SK-N-MC (cell line): ENCODE measurements around the gene PRDM5.

Experiments used
- EZH2 ChIP-seq: fragments of 200-600 bp; sonication (generic); IDR thresholded peaks from one replicate; pipeline ENCODE4 v1.6.1; 2017; ENCODE audit warnings: antibody characterized with exemption
- FOXP2 ChIP-seq: optimal IDR thresholded peaks from 2 replicates; pipeline ENCODE3; 2011; ENCODE audit warnings: mild to moderate bottlenecking, moderate library complexity; ENCODE audit not compliant: insufficient read depth; ENCODE audit errors: extremely low read length, control extremely low read depth
- POLR2AphosphoS5 ChIP-seq: IDR thresholded peaks from 2 replicates; pipeline ENCODE4 v1.6.1; 2012; ENCODE audit warnings: mild to moderate bottlenecking, low read depth, low read length, borderline replicate concordance

DNA sequence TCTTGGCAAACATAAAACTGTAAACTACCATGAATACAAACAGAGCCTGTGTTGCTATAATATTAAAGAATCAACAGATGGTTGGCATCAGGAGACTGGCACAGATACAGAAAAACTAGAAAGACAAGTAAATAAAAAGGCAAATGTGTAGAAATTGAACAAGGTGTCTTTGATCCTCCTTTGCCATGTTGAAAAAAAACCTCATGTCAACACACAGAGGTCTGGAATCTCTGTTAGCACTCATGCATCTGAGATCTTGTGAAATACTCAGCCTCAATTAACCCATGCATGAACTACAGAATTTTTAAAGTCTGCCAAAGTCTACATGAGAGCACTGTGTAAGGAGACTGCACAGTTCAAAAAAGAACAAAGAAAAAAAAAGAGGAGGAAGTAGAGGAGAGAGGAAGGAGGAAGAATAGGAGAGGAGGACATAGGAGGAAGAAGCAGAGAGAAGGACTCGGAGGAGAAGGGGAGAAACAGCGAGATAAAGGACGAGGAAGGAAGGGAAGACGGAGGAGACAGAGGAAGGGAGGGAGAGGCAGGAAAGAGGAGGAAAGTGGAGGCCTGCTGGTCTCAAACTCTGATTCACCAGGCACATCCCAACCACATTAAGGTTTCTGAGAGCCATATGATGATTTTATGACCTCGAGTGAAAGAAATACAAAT is 52.8 kb downstream of the PRDM5 start:
- TF ChIP-seq POLR2AphosphoS5 (no peak), EZH2 (no peak), FOXP2 (no peak)
